ENCODE measurements around the gene RALA. TPM values are rescaled to one million over a fixed set of nuclear protein-coding genes. Genes with fewer than 3 reads are reported as not detected.

The RALA gene
- total RNA-seq, 4 donors from 2014 or later: 9.2 to 11.6 (median 10.7) TPM

DNA sequence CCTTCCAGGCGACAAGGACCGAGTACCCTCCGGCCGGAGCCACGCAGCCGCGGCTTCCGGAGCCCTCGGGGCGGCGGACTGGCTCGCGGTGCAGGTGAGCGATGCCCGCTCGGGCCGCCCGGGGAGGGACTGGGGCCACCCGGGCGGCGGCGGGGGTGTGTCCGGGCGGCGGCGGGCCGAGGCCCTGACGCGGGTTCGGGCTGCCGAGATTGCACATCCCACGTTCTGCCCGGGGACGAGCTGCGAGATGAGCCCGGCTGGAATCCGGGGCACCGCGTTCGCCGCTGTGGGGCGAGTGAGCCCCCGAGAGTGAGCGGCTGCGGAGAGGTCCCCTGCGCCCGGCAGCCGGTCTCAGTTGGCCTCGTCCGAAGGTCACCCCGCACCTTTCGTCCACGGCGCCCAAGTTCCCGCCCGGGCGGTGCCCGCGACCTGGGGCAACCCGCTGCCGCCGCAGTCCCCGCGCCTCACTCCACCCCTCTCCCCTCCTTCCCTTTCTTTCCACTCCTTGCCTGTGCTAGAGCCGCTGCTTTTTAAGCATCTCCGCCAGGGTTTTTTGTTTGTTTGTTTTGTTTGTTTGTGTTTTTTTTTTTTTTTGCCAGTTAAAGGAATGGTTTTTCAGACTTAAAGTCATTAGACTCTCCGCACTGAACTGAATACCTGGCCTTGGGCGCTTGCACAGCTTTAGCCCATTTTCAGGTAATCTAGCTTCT is 515 bp downstream of the RALA start:
- peak in 1 of 2 donors; percentile 18 for DNase-seq
- Histone ChIP-seq H3K36me3 (no peaks in the 10 kb centered on the region), H3K4me1 (peaks cover 45 to 48% of the 10 kb centered on the region in 2 donors), H3K27ac (peak overlapping the region; percentile 89 to 95 (median 92)), H3K9me3 (no peaks in the 10 kb centered on the region), H3K27me3 (no peaks in the 10 kb centered on the region), H3K4me3 (peak overlapping the region; percentile 78 to 98 (median 87))
- in situ Hi-C loops (cut with MboI; ENCODE audit: low sequenced_read_pairs in 4 of 4): no loop called here
- ATAC-seq: peak; percentile 71 to 80
- no peak for TF ChIP-seq CTCF (IDR thresholded peaks at IDR 0.05 in 4 of 5, conservative IDR thresholded peaks at IDR 0.05 in 1 of 5)
- TF ChIP-seq POLR2A (IDR thresholded peaks at IDR 0.05): peak in 1 of 2 donors; percentile 1
- intact Hi-C loops (cut with DNase I; ENCODE audit: low total_unique reads): loop anchor here (2.0 to 5.0 kb wide), 3 partner anchors 43 to 57 kb away; partner anchors contain the start of gene YAE1

GRCh38 chr7:39624442-39624807 is 1.1 kb downstream of the RALA start:
- DNase-seq (no peak), ATAC-seq (no peak)
- Histone ChIP-seq H3K9me3 (no peaks in the 10 kb centered on the region), H3K4me1 (peaks cover 45 to 48% of the 10 kb centered on the region in 2 donors), H3K27ac (peak overlapping the region; percentile 89 to 95 (median 92)), H3K27me3 (no peaks in the 10 kb centered on the region), H3K4me3 (peak overlapping the region; percentile 78 to 98 (median 87)), H3K36me3 (no peaks in the 10 kb centered on the region)
- TF ChIP-seq POLR2A (IDR thresholded peaks at IDR 0.05) (no peak), CTCF (IDR thresholded peaks at IDR 0.05 in 4 of 5, conservative IDR thresholded peaks at IDR 0.05 in 1 of 5) (no peak)
- intact Hi-C loops (cut with DNase I; ENCODE audit: low total_unique reads) (loop anchor here (2.0 to 5.0 kb wide), 2 partner anchors 44 to 48 kb away; no protein-coding TSS in a partner anchor), in situ Hi-C loops (cut with MboI; ENCODE audit: low sequenced_read_pairs in 4 of 4) (no loop called here)

DNA sequence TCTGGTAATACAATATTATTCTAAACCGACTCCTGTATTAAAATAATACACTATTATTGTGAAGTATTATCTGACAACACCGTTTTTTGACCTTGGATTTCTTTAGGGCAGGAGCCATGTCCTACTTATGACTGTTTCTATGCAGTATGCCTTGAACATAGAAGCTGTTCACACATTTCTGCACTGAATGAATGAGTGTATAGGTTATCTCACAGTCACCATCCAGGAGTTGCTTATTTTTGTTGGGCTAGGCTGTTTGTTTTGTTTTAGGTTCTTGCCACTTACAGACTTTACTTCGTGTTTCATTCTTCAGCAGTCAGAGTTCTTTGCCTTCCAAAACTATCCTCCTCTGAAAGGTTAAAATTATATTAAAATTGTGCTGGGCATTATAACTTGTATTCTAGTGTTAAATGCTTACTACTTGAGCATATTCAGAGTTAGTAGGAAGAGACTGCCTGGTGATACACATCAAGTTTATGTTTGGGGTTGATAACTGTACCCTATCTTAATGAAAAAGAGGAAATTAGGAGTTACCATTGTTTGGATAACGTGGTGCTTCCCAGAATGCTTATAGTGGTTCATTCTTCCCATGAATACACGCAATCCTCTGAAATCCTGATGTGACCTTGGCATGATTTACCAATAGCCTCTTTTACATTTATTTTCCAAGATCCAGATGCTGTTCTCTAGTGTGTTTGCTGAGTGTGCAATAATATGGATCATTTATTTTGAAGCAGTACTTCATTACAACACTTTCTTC is 1.7 kb downstream of the RALA start:
- H3K4me3 ChIP-seq: peak overlapping the region in 2 of 4 donors; percentile 78 to 98
- intact Hi-C loops (cut with DNase I; ENCODE audit: low total_unique reads) (loop anchor here (2.0 to 5.0 kb wide), 2 partner anchors 44 to 47 kb away; no protein-coding TSS in a partner anchor), in situ Hi-C loops (cut with MboI; ENCODE audit: low sequenced_read_pairs in 4 of 4) (no loop called here)
- no peaks in the 10 kb centered on the region for H3K36me3 ChIP-seq
- no peaks in the 10 kb centered on the region for H3K27me3 ChIP-seq
- TF ChIP-seq CTCF (IDR thresholded peaks at IDR 0.05 in 4 of 5, conservative IDR thresholded peaks at IDR 0.05 in 1 of 5): no peak
- TF ChIP-seq POLR2A (IDR thresholded peaks at IDR 0.05): no peak
- ATAC-seq (no peak), DNase-seq (no peak)
- H3K27ac ChIP-seq: peak overlapping the region; percentile 4 to 95 (median 51)
- peaks cover 45 to 48% of the 10 kb centered on the region in 2 donors for H3K4me1 ChIP-seq
- no peaks in the 10 kb centered on the region for H3K9me3 ChIP-seq

DNA sequence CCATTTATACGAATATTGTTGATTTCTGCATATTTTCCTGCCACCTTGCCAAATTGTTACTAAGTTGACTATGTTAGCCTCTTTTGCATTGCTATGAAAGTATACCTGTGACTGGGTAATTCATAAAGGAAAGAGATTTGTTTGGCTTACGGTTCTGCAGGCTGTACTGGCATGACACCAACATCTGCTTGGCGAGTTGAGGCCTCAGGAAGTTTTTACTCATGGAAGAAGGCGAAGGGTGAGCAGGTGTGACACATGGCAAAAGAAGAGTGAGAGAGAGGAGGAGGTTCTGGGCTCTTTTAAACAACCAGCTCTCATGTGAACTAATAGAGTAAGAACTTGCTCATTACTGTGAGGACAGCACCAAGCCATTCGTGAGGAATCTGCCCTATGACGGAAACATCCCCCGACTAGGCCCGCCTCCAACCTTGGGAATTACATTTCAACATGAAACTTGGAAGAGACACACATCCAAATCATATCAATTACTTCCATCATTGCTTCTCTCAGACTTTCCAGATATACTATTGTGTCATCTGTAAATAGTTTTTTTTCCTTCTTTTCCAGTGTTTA is 8.4 kb downstream of the RALA start:
- intact Hi-C loops (cut with DNase I; ENCODE audit: low total_unique reads) (no loop called here), in situ Hi-C loops (cut with MboI; ENCODE audit: low sequenced_read_pairs in 4 of 4) (loop anchor here in 1 of 4 donors (5.0 kb wide), 1 partner anchor 100 kb away; no protein-coding TSS in a partner anchor)
- no peaks in the 10 kb centered on the region for H3K36me3 ChIP-seq
- H3K27ac ChIP-seq: peak overlapping the region in 2 of 4 donors; percentile 5 to 7
- no peaks in the 10 kb centered on the region for H3K27me3 ChIP-seq
- TF ChIP-seq POLR2A (IDR thresholded peaks at IDR 0.05) (no peak), CTCF (IDR thresholded peaks at IDR 0.05 in 4 of 5, conservative IDR thresholded peaks at IDR 0.05 in 1 of 5) (no peak)
- ATAC-seq: no peak
- no peaks in the 10 kb centered on the region for H3K9me3 ChIP-seq
- H3K4me3 ChIP-seq: no peak overlapping the region
- H3K4me1 ChIP-seq: peaks cover 40 to 41% of the 10 kb centered on the region in 2 donors
- no peak for DNase-seq
